ENCODE results near the gene PRPF6. TPM values are rescaled to one million over a fixed set of nuclear protein-coding genes. Genes with fewer than 3 reads are reported as not detected.

Gene PRPF6
- total and polyA plus RNA-seq, 2 of the 13 experiments (the other 11 are each of a cell fraction or from before 2014, with no cell fraction given) = 63.7 to 101 TPM

DNA sequence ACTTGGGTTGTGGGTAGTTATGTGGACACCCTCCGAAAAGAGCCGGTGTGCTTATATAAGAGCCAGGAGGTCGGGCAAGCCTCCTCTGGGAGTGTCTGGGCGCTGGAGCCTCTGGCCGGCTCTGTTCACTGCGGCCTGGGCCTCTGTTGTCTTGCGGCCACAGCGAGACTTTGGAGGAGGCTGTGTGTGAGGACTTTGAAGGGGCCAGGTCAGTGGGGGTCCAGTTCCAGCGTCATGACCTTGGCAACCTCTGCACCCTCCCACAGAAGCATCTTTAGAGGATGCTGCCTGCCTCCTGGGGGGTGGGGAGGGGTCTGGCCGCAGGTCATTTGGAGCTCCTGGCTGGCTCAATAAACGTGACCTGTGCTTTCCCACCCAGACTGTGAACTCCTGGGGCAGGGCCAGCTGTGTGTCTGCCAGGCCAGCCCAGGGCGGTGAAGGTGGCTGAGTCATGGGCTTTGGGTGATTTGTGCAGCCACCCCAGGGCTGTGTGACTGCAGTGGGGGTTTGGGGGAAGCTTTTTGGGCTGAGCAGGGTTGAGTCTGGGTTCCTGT is 83.3 kb downstream of the PRPF6 start (continued):
- TF ChIP-seq, protein P1, sequence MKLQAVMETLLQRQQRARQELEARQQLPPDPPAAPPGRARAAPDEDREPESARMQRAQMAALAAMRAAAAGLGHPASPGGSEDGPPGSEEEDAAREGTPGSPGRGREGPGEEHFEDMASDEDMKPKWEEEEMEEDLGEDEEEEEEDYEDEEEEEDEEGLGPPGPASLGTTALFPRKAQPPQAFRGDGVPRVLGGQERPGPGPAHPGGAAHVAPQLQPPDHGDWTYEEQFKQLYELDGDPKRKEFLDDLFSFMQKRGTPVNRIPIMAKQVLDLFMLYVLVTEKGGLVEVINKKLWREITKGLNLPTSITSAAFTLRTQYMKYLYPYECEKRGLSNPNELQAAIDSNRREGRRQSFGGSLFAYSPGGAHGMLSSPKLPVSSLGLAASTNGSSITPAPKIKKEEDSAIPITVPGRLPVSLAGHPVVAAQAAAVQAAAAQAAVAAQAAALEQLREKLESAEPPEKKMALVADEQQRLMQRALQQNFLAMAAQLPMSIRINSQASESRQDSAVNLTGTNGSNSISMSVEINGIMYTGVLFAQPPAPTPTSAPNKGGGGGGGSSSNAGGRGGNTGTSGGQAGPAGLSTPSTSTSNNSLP (IDR thresholded peaks at IDR 0.05; ENCODE audit: low read depth, low read length) = no peak
- TF ChIP-seq TRIM24 (CRISPR knock-in tag; IDR thresholded peaks at IDR 0.05) = no peak
- 0 out of 2 replicates have a peak, but pooled peaks have one; percentile 17 for TF ChIP-seq ZNF180 (CRISPR knock-in tag; IDR thresholded peaks at IDR 0.05; ENCODE audit: borderline replicate concordance, low read depth)
- TF ChIP-seq, protein P2, sequence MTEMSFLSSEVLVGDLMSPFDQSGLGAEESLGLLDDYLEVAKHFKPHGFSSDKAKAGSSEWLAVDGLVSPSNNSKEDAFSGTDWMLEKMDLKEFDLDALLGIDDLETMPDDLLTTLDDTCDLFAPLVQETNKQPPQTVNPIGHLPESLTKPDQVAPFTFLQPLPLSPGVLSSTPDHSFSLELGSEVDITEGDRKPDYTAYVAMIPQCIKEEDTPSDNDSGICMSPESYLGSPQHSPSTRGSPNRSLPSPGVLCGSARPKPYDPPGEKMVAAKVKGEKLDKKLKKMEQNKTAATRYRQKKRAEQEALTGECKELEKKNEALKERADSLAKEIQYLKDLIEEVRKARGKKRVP (CRISPR knock-in tag; IDR thresholded peaks at IDR 0.05) = no peak
- peak; percentile 24; the same call in 1 of the 2 replicates for TF ChIP-seq ZNF674 (CRISPR knock-in tag; IDR thresholded peaks at IDR 0.05; ENCODE audit: low read depth)
- peak; percentile 94 for TF ChIP-seq ZNF605 (CRISPR knock-in tag; IDR thresholded peaks at IDR 0.05)
- TF ChIP-seq NFYC (CRISPR knock-in tag; IDR thresholded peaks at IDR 0.05) = no peak
- 0 out of 2 replicates have a peak, but pooled peaks have one; percentile 30 for TF ChIP-seq ZNF569 (CRISPR knock-in tag; IDR thresholded peaks at IDR 0.05; ENCODE audit: borderline replicate concordance)
- TF ChIP-seq CC2D1A (CRISPR knock-in tag; IDR thresholded peaks at IDR 0.05) = no peak
- peak; percentile 32 for TF ChIP-seq ZNF781 (CRISPR knock-in tag; IDR thresholded peaks at IDR 0.05; ENCODE audit: borderline replicate concordance, not compliant biosample characterization)
- TF ChIP-seq MED8 (CRISPR knock-in tag; IDR thresholded peaks at IDR 0.05; ENCODE audit: insufficient replicate concordance) = no peak
- TF ChIP-seq, protein P3, sequence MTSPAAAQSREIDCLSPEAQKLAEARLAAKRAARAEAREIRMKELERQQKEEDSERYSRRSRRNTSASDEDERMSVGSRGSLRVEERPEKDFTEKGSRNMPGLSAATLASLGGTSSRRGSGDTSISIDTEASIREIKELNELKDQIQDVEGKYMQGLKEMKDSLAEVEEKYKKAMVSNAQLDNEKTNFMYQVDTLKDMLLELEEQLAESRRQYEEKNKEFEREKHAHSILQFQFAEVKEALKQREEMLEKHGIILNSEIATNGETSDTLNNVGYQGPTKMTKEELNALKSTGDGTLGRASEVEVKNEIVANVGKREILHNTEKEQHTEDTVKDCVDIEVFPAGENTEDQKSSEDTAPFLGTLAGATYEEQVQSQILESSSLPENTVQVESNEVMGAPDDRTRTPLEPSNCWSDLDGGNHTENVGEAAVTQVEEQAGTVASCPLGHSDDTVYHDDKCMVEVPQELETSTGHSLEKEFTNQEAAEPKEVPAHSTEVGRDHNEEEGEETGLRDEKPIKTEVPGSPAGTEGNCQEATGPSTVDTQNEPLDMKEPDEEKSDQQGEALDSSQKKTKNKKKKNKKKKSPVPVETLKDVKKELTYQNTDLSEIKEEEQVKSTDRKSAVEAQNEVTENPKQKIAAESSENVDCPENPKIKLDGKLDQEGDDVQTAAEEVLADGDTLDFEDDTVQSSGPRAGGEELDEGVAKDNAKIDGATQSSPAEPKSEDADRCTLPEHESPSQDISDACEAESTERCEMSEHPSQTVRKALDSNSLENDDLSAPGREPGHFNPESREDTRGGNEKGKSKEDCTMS (CRISPR knock-in tag; conservative IDR thresholded peaks at IDR 0.05) = no peak
- peak; percentile 75 for TF ChIP-seq MTA1 (CRISPR knock-in tag; IDR thresholded peaks at IDR 0.05; ENCODE audit: borderline replicate concordance)
- TF ChIP-seq ZSCAN12 (CRISPR knock-in tag; IDR thresholded peaks at IDR 0.05) = no peak
- TF ChIP-seq RBAK (CRISPR knock-in tag; IDR thresholded peaks at IDR 0.05) = no peak
- TF ChIP-seq, protein P4, sequence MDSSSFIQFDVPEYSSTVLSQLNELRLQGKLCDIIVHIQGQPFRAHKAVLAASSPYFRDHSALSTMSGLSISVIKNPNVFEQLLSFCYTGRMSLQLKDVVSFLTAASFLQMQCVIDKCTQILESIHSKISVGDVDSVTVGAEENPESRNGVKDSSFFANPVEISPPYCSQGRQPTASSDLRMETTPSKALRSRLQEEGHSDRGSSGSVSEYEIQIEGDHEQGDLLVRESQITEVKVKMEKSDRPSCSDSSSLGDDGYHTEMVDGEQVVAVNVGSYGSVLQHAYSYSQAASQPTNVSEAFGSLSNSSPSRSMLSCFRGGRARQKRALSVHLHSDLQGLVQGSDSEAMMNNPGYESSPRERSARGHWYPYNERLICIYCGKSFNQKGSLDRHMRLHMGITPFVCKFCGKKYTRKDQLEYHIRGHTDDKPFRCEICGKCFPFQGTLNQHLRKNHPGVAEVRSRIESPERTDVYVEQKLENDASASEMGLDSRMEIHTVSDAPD (CRISPR knock-in tag; IDR thresholded peaks at IDR 0.05) = no peak
- no peak for TF ChIP-seq SMAD3 (CRISPR knock-in tag; IDR thresholded peaks at IDR 0.05)
- TF ChIP-seq BHLHE40 (IDR thresholded peaks at IDR 0.05; ENCODE audit: low read length) = peak; percentile 71; the same call in 1 of the 2 replicates
- TF ChIP-seq, protein P5, sequence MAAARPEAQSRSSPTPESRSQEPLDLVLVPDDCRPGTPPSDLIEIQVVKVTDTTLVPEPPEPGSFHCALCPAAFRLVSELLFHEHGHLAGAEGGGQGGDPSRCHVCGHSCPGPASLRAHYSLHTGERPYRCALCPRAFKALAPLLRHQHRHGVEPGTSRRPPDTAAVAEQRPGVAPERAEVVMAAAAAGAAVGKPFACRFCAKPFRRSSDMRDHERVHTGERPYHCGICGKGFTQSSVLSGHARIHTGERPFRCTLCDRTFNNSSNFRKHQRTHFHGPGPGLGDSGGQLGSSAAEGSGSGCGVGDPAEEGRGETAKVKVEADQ (CRISPR knock-in tag; IDR thresholded peaks at IDR 0.05; ENCODE audit: borderline replicate concordance) = no peak
- no peak for TF ChIP-seq ZNF460 (CRISPR knock-in tag; IDR thresholded peaks at IDR 0.05; ENCODE audit: borderline replicate concordance)
- TF ChIP-seq ZNF205 (CRISPR knock-in tag; IDR thresholded peaks at IDR 0.05) = no peak
- TF ChIP-seq ATRX (CRISPR knock-in tag; IDR thresholded peaks at IDR 0.05; ENCODE audit: borderline replicate concordance) = no peak

Data from HepG2 (cell line).